HG03571 (cell line): Measurements from ENCODE around the gene TRAPPC5.

Source experiments
- ATAC-seq: cut with Tn5 transposase; IDR thresholded peaks from one replicate; pipeline ENCODE4 v1.9.1; 2021; ENCODE audit not compliant: unreplicated experiment

Gene TRAPPC5

DNA sequence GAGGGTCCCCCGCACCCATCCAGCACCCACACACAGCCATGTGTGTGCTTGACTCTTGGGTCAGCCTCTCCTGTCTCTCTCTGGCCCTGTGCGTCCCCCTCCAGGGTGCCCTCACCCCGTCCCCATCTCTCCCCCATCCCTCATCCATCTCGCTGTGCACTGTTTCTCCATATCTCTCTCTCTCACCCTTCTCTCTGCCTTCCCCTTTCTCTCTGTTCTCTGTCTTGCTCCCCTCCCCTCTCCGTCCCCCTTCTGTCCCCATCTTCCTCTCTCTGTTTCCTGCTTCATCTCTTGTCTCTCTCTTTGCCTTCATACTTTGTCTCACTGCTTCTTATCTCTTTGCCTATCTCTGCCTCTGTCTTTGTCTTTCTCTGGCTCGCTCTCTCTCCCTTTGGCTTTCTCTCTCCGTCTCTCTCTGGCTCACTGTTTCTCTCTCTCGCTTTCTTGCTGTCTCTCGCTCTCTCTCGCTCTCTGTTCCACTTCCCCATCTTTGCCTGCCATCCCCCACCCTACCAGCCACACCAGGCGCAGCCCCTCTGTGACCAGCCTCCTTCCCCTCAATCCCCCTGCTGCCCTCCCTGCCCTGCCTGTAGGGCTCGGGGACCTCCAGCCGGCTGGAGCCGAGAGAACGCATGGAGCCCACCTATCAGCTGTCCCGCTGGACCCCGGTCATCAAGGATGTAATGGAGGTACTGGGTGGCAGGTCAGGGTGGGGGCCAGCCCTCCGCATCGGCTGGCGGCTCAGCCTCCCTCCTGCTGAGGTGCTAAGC is 34.8 kb upstream of the TRAPPC5 start:
- no peak for ATAC-seq

DNA sequence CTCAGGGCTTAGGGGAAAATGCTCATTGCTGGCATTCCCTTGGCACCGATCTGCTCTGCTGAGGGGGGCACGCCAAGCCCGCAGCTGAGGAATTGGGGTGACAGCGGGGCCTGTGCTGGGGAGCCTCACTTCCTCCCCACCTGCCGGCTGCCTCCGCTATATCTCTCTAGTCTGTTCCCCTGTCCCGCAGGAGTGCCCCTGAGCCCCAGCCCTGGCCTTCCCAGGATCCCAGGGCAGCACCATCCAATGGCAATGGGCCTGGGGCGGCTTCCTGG is 34.3 kb upstream of the TRAPPC5 start:
- no peak for ATAC-seq

DNA sequence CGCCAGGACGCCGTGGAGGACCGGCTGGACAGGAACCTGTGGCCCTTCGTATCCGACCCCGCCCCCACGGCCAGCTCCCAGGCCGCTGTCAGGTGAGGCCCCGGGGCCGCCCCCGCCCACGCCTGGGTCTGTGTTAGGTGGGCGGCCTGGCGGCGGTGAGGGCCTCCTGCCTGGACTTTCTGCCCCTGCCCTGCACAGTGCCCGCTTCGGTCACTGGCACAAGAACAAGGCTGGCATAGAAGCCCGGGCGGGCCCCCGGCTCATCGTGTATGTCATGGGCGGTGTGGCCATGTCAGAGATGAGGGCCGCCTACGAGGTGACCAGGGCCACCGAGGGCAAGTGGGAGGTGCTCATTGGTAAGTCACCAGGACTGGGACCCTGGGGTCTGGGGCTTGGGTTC is 33.5 kb upstream of the TRAPPC5 start:
- ATAC-seq, result no peak

DNA sequence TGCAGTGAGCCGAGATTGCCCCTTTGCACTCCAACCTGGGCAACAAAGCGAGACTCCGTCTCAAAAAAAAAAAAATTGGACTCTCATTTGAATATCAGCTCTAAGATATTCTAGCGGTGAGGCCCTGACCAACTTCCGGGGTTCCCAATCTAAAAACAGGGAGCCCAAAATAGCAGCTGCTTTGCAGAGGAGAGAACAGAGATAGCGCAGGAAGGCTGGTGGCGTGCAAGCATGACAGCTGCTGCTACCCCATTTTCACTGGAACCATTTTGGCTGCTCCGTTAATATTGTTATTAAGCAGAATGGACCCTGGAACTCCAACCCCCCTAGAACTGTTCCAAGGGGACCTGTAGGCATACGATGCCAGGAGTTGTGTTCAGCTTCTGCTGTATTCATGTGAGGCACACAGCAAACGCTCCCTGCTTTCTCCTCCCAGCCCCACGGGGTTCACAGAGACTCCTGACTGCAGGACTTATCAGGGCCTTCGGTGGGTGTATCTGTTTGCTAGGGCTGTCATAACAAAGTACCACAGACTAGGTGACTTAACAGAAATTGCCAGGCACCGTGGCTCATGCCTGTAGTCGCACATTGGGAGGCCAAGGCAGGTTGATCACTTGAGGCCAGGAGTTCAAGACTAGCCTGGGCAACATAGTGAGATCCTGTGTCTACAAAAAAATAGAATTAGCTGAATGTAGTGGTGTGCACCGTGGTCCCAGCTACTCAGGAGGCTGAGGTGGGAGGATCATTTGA is 32.2 kb upstream of the TRAPPC5 start:
- no peak for ATAC-seq

DNA sequence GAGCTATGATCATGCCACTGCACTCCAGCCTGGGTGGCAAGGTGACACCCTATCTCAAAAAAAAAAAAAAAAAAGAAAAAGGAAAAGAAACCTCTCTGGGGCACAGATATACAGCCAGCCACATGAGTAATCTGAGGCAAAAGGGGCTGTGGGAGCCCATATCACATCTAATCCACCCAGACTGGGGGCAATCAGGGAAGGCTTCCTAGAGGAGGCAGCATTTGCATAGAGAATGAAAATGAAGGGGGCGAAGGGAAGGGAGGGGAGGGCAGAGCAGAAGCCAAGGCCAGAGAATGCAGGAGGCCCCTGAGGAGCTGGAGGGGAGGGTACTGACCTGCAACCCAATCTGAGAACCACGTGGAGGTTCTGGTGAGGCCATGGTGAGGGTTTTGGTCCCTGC is 30.5 kb upstream of the TRAPPC5 start:
- no peak for ATAC-seq

DNA sequence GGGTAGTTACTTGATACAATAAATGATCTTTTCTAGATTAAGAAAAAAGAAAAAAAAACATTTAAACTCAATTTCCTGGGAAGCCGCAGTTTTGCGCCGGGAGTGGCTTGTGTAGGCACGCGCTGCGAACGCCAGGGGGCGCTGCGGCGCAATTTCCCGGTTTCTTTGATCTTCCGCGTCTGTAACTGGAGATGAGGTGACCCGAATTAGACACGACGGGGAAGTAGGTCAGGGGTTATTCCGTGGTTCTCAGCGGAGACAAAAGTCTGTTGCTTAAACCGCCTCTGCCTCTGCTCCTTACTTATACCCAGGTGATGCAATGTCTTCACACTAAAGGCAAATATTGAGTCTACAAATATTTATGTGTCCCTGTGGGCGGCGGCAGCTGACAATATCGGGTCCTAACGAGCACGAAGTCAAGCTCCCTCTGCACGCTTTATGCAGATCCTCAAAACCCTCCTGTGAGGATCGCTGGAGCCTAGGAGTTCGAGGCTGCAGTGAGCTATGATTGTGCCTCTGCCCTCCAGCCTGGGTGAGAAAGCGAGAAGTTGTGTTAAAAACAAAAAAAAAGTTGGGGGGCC is 28.5 kb upstream of the TRAPPC5 start:
- ATAC-seq, result no peak

DNA sequence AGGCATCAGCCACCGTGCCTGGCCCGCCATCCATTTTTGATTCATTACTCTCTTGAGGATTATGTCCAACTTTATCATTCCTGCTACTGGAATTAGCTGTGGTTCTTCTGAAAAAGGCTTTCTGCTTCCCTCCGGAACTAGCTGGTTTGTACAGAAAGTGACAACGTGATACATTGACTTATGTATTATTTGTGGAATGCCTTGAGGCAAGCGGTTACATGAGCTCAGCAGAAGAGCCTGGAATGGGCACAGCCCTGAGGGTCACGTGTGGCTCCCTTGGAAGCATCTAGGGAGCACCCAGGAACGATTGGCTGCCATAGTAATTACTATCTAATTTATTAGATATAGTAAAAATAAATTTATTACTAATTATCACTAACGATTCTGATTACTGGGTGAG is 26.2 kb upstream of the TRAPPC5 start:
- ATAC-seq, result no peak

DNA sequence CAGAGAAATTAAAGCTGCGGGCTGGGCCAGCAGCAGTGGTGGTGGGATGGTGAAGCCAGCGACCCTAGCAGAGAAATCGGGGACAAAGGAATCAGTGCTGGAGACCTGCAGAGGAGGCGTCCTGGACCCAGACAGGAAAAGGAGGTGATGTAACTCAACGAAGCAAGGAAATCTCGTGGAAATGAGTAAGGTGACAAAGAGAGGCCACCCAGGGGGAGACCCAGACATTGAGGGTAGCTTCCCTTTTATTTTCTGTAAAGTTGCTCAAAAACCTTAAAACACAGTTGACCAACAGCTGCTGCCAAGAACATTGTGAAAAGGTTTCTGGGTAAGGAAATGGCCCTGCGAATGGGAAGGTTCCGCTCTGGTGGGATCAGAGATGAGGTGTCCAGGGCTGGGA is 25.1 kb upstream of the TRAPPC5 start:
- ATAC-seq, result no peak

DNA sequence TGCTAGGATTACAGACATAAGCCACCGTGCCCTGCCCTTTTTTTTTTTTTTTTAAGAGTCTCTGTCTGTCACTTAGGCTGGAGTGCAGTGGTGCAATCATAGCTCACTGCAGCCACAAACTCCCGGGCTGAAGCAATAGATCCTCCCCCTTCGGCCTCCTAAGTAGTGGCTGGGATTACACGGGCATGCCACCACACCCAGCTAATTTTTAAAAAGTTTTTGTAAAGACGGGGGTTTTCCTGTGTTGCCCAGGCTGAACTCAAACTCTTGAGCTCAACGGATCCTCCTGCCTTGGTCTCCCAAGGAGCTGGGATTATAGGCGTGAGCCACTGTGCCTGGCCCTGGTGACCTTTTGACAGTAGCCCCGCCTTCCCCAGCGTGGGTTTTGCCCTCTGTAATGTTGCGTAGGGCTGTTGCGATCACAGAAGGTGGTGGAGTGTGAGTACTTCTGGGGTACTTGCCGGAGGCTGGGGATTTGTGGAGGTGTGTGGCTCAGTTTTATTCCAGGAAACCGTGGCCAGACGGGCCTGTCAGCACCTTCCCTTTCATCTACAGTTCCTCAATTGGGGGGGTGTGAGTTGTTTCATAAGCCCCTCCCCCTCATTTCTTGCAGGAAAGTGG is 23.4 kb upstream of the TRAPPC5 start:
- no peak for ATAC-seq

DNA sequence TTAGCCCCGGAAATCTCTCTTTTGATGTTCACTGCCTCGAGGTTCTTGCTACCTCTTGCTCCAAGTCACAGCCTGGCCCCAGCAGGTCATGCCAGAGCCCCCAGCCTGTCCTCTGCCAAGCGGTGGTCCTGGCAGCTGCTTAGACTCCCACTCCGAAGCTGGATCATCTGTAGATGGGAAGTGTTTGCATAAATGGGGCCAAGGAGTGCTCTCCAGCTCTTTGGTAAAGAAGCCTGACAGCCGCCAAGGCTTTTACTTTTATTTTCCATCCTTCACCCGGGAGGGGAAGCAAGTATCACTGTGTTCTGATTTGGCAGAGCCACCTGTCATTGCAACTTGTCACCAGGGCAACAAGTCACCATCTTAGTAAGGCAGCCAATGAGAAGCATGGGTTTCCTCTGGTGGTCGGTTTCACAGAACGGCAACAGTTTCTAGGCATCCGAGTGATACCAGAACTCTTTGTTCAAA is 22.4 kb upstream of the TRAPPC5 start:
- ATAC-seq, result no peak

DNA sequence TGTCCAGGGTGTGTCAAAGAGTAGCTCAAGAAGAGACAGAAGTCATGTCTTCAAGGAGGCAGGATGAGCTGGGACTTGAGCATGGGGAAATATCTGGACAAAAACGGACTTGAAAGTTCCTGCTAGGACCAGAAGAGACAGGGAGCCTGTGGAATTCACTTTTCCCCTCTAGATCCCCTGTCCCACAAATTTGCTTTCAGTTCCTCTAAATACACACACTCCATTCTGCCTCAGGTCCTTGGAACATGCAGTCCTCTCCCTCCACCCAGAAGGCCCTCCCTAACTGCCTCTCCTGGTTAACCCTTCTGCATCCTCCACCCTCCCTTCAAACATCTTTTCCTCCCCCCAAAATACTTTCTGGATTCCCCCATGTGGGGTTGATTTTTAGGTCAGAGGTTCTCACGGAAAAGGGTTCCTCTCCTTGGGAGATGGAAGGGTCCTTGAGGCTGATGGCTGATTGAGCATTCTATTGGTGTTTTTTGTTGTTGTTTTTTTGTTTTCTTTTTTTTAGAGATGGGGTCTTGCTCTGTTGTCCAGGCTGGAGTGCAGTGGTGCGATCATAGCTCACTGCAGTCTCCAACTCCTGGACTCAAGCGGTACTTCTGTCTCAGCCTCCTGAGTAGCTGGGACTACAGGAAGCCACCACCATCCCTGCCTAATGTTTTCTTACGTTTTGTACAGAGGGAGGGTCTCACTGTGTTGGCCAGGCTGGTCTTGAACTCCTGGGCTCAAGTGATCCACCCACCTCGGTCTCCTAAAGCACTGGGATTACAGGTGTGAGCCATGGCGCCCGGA is 18.7 kb upstream of the TRAPPC5 start:
- no peak for ATAC-seq

DNA sequence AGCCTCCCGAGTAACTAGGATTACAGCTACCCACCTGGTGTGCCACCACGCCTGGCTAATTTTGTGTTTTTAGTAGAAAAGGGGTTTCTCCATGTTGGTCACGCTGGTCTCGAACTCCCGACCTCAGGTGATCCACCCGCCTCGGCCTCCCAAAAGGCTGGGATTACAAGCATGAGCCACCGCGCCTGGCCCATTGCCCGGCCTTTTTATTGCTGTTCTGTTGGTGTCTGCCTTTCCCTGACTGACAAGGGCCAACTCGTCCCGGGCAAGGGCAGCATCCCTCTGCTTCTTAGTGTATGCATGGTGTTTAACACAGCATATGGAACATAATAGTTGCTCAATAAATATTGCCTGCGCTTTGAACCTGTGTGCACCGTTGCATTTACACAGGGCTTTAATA is 18.0 kb upstream of the TRAPPC5 start:
- no peak for ATAC-seq

DNA sequence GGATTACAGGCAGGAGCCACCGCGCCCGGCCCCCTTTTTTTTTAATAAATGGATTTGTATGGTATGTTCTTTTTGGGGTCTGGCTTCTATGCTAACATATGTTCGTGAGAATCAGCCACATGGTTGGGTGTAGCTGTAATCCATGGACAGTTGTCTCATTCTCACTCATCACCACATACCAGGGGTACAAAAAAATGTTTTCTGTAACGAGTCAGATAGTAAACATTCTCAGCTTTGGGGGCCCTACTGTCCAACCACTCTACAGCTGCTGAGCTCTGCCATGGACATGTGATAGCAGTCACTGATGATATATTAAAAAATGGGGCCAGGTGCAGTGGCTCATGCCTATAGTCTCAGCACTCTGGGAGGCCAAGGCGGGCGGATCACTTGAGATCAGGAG is 16.9 kb upstream of the TRAPPC5 start:
- no peak for ATAC-seq

DNA sequence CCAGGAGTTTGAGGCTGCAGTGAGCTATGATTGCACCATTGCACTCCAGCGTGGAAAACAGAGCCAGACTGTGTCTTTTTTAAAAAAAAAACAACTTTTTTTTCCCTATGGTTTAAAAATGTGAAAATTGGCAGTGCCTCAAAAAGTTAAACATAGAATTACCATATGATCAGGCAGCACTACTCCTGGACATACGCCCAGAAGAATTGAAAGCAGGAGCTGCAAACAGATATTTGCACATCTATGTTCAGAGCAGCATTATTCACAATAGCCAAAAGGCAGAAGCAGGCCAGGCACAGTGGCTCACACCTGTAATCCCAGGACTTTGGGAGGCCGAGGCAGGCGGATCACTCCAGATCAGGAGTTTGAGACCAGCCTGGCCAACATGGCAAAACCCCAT is 15.6 kb upstream of the TRAPPC5 start:
- no peak for ATAC-seq

DNA sequence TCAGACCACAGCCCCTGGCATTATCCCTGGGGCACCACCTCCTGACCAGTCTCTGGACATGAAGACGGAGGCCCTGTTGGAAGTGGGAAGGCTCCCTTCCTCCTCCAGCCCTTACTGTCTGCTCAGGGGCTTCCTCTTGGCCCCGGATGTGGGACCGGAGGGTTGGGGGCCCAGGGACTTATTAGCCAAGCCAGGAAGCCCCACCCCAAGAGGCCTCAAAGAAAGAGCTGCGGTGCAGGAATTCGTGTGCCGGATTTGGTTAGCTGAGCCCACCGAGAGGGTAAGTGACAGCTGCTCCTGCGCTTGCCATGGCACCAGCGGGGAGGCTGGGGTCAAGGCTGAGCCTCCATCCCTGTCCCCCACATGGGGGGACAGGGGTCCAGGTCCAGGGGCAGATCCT is 11.8 kb upstream of the TRAPPC5 start, which contains the start of gene RETN:
Gene RETN (plus strand): TSS at position 208 of the 400 bp plus-strand sequence. CDS start 278 bp downstream, outside the sequence.
- no peak for ATAC-seq

DNA sequence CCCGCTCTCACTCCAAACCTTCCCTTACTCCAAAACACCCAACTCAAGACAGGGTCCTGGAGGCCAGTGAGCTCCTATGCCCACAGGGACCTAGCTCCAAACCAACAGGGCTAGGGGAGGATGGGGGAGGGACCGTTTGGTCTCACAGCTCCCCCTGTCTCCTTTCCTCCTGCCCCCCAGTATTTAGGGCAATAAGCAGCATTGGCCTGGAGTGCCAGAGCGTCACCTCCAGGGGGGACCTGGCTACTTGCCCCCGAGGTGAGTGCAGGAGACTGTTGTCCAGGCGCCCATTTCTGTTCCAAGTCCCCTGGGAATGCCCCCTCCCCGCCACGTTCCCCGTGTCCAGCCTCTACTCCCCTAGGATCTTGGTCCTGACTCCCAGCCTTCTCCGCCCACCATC is 11.0 kb upstream of the TRAPPC5 start:
- no peak for ATAC-seq

DNA sequence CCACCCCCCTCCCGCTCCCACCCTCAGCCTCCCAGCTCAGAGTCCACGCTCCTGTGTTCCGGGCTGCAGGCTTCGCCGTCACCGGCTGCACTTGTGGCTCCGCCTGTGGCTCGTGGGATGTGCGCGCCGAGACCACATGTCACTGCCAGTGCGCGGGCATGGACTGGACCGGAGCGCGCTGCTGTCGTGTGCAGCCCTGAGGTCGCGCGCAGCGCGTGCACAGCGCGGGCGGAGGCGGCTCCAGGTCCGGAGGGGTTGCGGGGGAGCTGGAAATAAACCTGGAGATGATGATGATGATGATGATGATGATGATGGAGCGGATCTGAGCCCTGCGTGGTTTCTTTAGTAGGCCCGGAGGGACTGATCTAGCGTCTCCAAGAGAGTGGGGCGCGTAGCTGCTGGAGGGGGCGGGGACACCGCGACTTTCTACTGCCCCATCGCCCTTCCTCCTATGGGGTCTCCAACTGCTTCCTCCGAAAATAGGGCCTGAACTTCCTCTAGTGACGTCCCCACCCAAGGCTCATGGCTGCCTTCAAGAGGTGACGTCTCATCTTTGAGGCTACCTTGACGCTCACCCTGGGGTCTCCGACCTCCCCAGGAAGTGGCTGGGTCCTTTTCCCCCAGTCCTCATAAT is 10.4 kb upstream of the TRAPPC5 start:
- ATAC-seq, result no peak

DNA sequence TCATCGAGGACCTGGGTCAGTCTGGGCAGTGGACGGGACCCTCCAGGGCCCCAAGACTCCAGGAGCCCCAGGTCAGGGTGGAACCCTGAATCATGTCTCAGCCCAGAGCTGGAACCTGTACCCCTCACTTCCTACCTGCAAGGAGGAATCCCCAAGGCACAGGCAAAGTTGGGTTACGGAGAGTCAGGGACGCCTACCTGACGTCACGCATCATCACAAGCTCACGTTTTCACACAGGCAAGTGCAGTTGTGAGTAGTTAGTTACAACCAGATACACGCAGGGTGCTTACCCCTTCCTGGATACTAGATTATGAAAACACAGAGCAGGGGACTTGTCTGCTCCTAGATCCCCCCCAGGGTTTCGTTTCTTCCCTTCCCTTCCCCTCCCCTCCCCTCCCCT is 9.8 kb upstream of the TRAPPC5 start:
- ATAC-seq, result no peak

DNA sequence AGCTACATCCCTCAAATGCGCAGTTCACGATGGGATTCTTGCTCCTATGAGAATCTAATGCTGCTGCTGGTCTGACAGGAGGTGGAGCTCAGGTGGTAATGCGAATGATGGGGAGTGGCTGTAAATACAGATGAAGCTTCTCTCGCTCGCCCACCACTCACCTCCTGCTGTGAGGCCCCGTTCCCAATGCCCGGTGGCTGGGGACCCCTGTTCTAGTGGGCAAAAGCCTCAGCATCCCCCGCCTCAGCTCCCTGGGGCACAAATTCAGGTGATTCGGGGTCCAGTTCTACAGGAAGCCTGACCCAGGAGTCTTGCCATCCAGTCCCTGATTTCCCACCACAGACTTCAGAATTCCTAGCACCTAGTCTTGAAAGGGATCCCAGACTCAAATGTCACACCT is 8.1 kb upstream of the TRAPPC5 start:
- ATAC-seq, result no peak
